K562 (cell line): ENCODE results near the gene EXTL1. TPM values are rescaled to one million over a fixed set of nuclear protein-coding genes. Genes with fewer than 3 reads are reported as not detected.

Experiments
- ATAC-seq: fragments of 200-7000 bp; cut with Tn5 transposase; 3 replicates; pipeline ENCODE4 v1.9.1; 2020; ENCODE audit warnings: moderate library complexity
- BruUV-seq: library from RNA; stranded (reverse); fragments of 400-500 nt; replicated peaks from 2 replicates; lab custom pipeline; 2021; lab: Mats Ljungman, UMichigan
- CTCF ChIA-PET: fragments of 300-600 bp; formaldehyde crosslinking; extraction: SDS; loops from one replicate; lab custom pipeline; 2021; ENCODE audit warnings: low intra/inter-chr PET ratio; lab: Yijun Ruan, JAX
- POLR2A ChIA-PET: fragments of 300-600, 350-650 bp; sonication (Branson Sonifier 250); formaldehyde crosslinking; extraction: SDS; loops from one replicate; lab custom pipeline; 2021; ENCODE audit warnings: antibody characterized with exemption, inconsistent platforms; lab: Yijun Ruan, JAX
- DNase-seq, 4 experiments: peaks; one replicate each; pipeline versions ENCODE4 v3.0.0 to v3.0.0-alpha.2; 2011 to 2018; ENCODE audit warnings: low spot score in 3 of 4, mixed read lengths in 3 of 4; ENCODE audit errors: extremely low read depth in 1 of 4
- FAIRE-seq: peaks from 2 replicates; lab custom pipeline; 2011; peaks lifted over from hg19 to GRCh38; lab: Jason Lieb, UNC
- H2AFZ ChIP-seq: 2 replicates; pipeline ENCODE4 v1.6.0; 2011; ENCODE audit warnings: low read depth, low read length, control low read depth, inconsistent platforms
- H3K27ac ChIP-seq: fragments of 200-600 bp; 3 replicates; pipeline ENCODE4 v1.8.0; 2011; ENCODE audit warnings: low read depth, mild to moderate bottlenecking, control low read depth, inconsistent platforms, low read length, moderate library complexity, mixed read lengths; ENCODE audit errors: extremely low read depth
- H3K27me3 ChIP-seq, 2 experiments: fragments of 300-600 bp in 1 of 2; 2 replicates in 1 of 2; 3 replicates in 1 of 2; pipeline versions ENCODE4 v1.6.0 to v1.8.0; 2011; ENCODE audit warnings: inconsistent platforms in 2 of 2, low read length in 2 of 2, mild to moderate bottlenecking in 1 of 2, mixed read lengths in 1 of 2, moderate library complexity in 1 of 2; ENCODE audit not compliant: control insufficient read depth in 2 of 2, insufficient read depth in 2 of 2
- H3K36me3 ChIP-seq: fragments of 300-600 bp; 3 replicates; pipeline ENCODE4 v1.8.0; 2011; ENCODE audit warnings: mild to moderate bottlenecking, low read length, inconsistent platforms; ENCODE audit not compliant: control insufficient read depth, insufficient read depth
- H3K4me1 ChIP-seq, 2 experiments: fragments of 200-600 bp in 1 of 2; replicated peaks in 1 of 2; 2 replicates in 1 of 2; 3 replicates in 1 of 2; pipeline versions ENCODE4 v1.5.1 to v1.8.0; 2011; ENCODE audit warnings: inconsistent platforms in 2 of 2, low read length in 2 of 2, mild to moderate bottlenecking in 1 of 2, mixed read lengths in 1 of 2, moderate library complexity in 1 of 2; ENCODE audit not compliant: control insufficient read depth in 2 of 2, insufficient read depth in 2 of 2
- H3K4me2 ChIP-seq: 2 replicates; pipeline ENCODE4 v1.6.1; 2011; ENCODE audit warnings: low read length, control low read depth, inconsistent platforms, mixed read lengths; ENCODE audit not compliant: insufficient read depth
- H3K4me3 ChIP-seq: fragments of 200-600 bp; sonication (generic), shearing (Covaris generic); 2 replicates; pipeline ENCODE4 v1.5.1; 2016; ENCODE audit warnings: control low read depth, inconsistent platforms
- H3K79me2 ChIP-seq: fragments of 200-600 bp; 3 replicates; pipeline ENCODE4 v1.8.0; 2011; ENCODE audit warnings: low read length, inconsistent platforms; ENCODE audit not compliant: control insufficient read depth, insufficient read depth
- H3K9ac ChIP-seq, 2 experiments: 2 replicates each; pipeline versions ENCODE4 v1.6.0 to v1.6.1; 2011; ENCODE audit warnings: low read depth in 2 of 2, low read length in 2 of 2, control low read depth in 1 of 2, inconsistent platforms in 1 of 2, mild to moderate bottlenecking in 1 of 2, mixed read lengths in 1 of 2; ENCODE audit not compliant: insufficient read depth in 1 of 2
- H3K9me1 ChIP-seq: one replicate; pipeline ENCODE4 v1.6.0; 2011; ENCODE audit warnings: inconsistent platforms, mild to moderate bottlenecking, low read length, moderate library complexity; ENCODE audit not compliant: control insufficient read depth, insufficient read depth
- H3K9me3 ChIP-seq: replicated peaks from 2 replicates; pipeline ENCODE4 v1.5.1; 2011; ENCODE audit warnings: low read depth, low read length, inconsistent platforms; ENCODE audit not compliant: control insufficient read depth, insufficient read depth
- H4K20me1 ChIP-seq: replicated peaks from 2 replicates; pipeline ENCODE4 v1.6.1; 2011; ENCODE audit warnings: low read length, inconsistent platforms, mixed read lengths; ENCODE audit not compliant: control insufficient read depth, insufficient read depth
- ATF7 ChIP-seq: fragments of 450-650 bp; IDR thresholded peaks from 2 replicates; pipeline ENCODE4 v1.7.1; 2014; ENCODE audit warnings: mild to moderate bottlenecking, moderate library complexity
- CEBPB ChIP-seq: fragments of 450-650 bp; IDR thresholded peaks from 2 replicates; pipeline ENCODE4 v1.6.1; 2016; ENCODE audit warnings: missing genetic modification characterization, missing compliant biosample characterization
- CEBPG ChIP-seq, 3 experiments: fragments of 200-800 bp in 1 of 3; sonication (Bioruptor generic) in 1 of 3; sonication (generic) in 1 of 3; formaldehyde crosslinking in 1 of 3; IDR thresholded peaks in 2 of 3; conservative IDR thresholded peaks in 1 of 3; 2 replicates each; pipeline versions ENCODE4 v1.6.1 to v1.8.0; 2016 to 2022; ENCODE audit warnings: missing compliant biosample characterization in 2 of 3, missing genetic modification characterization in 2 of 3, mild to moderate bottlenecking in 1 of 3, missing genetic modification reagents in 1 of 3
- ETV5 ChIP-seq: sonication (generic); formaldehyde crosslinking; IDR thresholded peaks from 2 replicates; pipeline ENCODE4 v1.4.0; 2020; ENCODE audit warnings: low read depth, mild to moderate bottlenecking, missing genetic modification reagents
- NR2C1 ChIP-seq, 2 experiments: fragments of 450-650 bp; IDR thresholded peaks; 2 replicates each; pipeline ENCODE4 v1.6.1; 2017; ENCODE audit warnings: mild to moderate bottlenecking in 2 of 2, antibody characterized with exemption in 1 of 2, inconsistent platforms in 1 of 2, missing compliant biosample characterization in 1 of 2, missing genetic modification characterization in 1 of 2
- SRSF3 ChIP-seq: fragments of 200-400 bp; formaldehyde crosslinking; IDR thresholded peaks from 2 replicates; pipeline ENCODE4 v1.6.1; 2016; ENCODE audit warnings: mild to moderate bottlenecking, low read length, moderate library complexity; ENCODE audit not compliant: insufficient read depth
- TBP ChIP-seq: optimal IDR thresholded peaks from 2 replicates; pipeline ENCODE3; 2011; ENCODE audit warnings: low read depth, low read length, improper control_type of control experiment
- ZNF384 ChIP-seq: IDR thresholded peaks from 2 replicates; pipeline ENCODE4 v1.6.1; 2012; ENCODE audit warnings: low read depth, low read length, improper control_type of control experiment
- ZNF778 ChIP-seq: fragments of 450-650 bp; formaldehyde crosslinking; IDR thresholded peaks from 2 replicates; pipeline ENCODE4 v1.4.0; 2020; ENCODE audit warnings: mild to moderate bottlenecking, moderate library complexity
- ZZZ3 ChIP-seq: fragments of 450-650 bp; IDR thresholded peaks from 2 replicates; pipeline ENCODE4 v1.6.1; 2016; ENCODE audit warnings: antibody characterized with exemption, mild to moderate bottlenecking, moderate library complexity
- WGBS: fragments of 100-300 bp; shearing (Covaris generic); methylation state at CpG from one replicate; pipeline ENCODE4 v1.1.6; 2016; ENCODE audit warnings: low coverage, mixed read lengths; ENCODE audit not compliant: insufficient coverage; ENCODE audit errors: missing lambda C conversion rate; 5-methylcytosine and 5-hydroxymethylcytosine counted together
- in situ Hi-C: fragments of 300-500 bp; cut with MboI; formaldehyde crosslinking; loops from 4 replicates; pipeline ENCODE4 v1.15.0; 2018; ENCODE audit warnings: inconsistent platforms, mixed read lengths
- intact Hi-C: fragments of 100-400 bp; cut with micrococcal nuclease; formaldehyde crosslinking; loops from 2 replicates; pipeline ENCODE4 v1.14.2; 2022
- polyA plus RNA-seq, 8 experiments: library from polyadenylated mRNA; depleted of rRNA in 4 of 8; stranded (reverse) in 5 of 8; unstranded in 3 of 8; fragments of >200 nt; fragmentation: Nextera tagmentation in 2 of 8; fragmentation: Illumina TruSeq in 1 of 8; extraction: Ambion mirVana in 2 of 8; extraction: Trizol in 1 of 8; gene quantifications; 2 replicates each; pipeline versions ENCODE4 v1.2.1 to v1.2.3, GENCODE V29; 2011 to 2014; ENCODE audit warnings: inconsistent platforms in 1 of 8, missing spikeins in 1 of 8
- total RNA-seq, 7 experiments: library from RNA; depleted of rRNA in 6 of 7; stranded (reverse); fragments of >200 nt in 6 of 7; fragmentation: Illumina TruSeq in 2 of 7; extraction: Trizol in 2 of 7; gene quantifications; 2 replicates each; pipeline versions ENCODE4 v1.2.1 to v1.2.3, GENCODE V29; 2011 to 2021; ENCODE audit warnings: low replicate concordance in 1 of 7
- TF ChIP-seq, protein P1 (sequence below): fragments of 450-650 bp; IDR thresholded peaks from 2 replicates; pipeline ENCODE4 v1.6.1; 2016; ENCODE audit warnings: missing biosample characterization, missing genetic modification characterization
- TF ChIP-seq, protein P2 (sequence below): fragments of 250-450 bp; sonication (Bioruptor Pico); IDR thresholded peaks from 2 replicates; pipeline ENCODE4 v1.5.0; 2021; ENCODE audit warnings: mild to moderate bottlenecking, moderate library complexity
- TF ChIP-seq, protein P3 (sequence below), 2 experiments: fragments of 450-650 bp in 1 of 2; sonication (generic) in 1 of 2; formaldehyde crosslinking in 1 of 2; IDR thresholded peaks in 1 of 2; conservative IDR thresholded peaks in 1 of 2; 2 replicates each; pipeline versions ENCODE4 v1.6.1 to v1.8.1; 2016 to 2023; ENCODE audit warnings: mild to moderate bottlenecking in 2 of 2, moderate library complexity in 2 of 2, inconsistent platforms in 1 of 2, missing genetic modification reagents in 1 of 2

Gene EXTL1
- total and polyA plus RNA-seq, 9 of the 15 experiments (the other 6 are each of a cell fraction or from before 2014, with no cell fraction given) = 0.04 to 0.23 (median 0.08) TPM; not detected in 3

- Histone ChIP-seq H3K27ac (no peak overlapping the region; the same call in 2 of the 3 replicates), H3K79me2 (no peaks in the 10 kb centered on the region), H3K4me2 (no peak overlapping the region), H3K27me3 (no peaks in the 10 kb centered on the region), H3K4me3 (no peak overlapping the region), H3K9ac (no peak overlapping the region), H3K36me3 (no peaks in the 10 kb centered on the region), H2AFZ (no peak overlapping the region; the same call in 1 of the 2 replicates), H4K20me1 (no peaks in the 10 kb centered on the region), H3K9me3 (no peaks in the 10 kb centered on the region), H3K9me1 (no peaks in the 10 kb centered on the region), H3K4me1 (peaks cover 15% of the 10 kb centered on the region in 2 experiments)
- 43% methylated on average over 2 of the region's 2 CpGs for WGBS
- ChIA-PET CTCF (no interaction called here), POLR2A (interaction anchor here (0.6 to 1.5 kb wide), 4 partner anchors 12 to 192 kb away, joined by 3 to 4 read pairs (median 3); no protein-coding TSS in a partner anchor)
- FAIRE-seq (peak; percentile 56), ATAC-seq (peak; percentile 50), DNase-seq (no peak)
- in situ Hi-C loops = no loop called here
- no TSS peak for BruUV-seq
- intact Hi-C loops = no loop called here
- TF ChIP-seq NR2C1 (IDR thresholded peaks at IDR 0.05) = peak; percentile 27; the same call in 1 of the 2 replicates
- TF ChIP-seq NR2C1 (tag; IDR thresholded peaks at IDR 0.05) = 0 out of 2 replicates have a peak, but pooled peaks have one; percentile 45
- TF ChIP-seq CEBPB (tag) = peak; percentile 100
- no peak for TF ChIP-seq ZNF778 (CRISPR knock-in tag)
- no peak for TF ChIP-seq SRSF3
- TF ChIP-seq ZZZ3 = no peak
- peak; percentile 54; the same call in 1 of the 2 replicates for TF ChIP-seq ATF7
- TF ChIP-seq, protein P1, sequence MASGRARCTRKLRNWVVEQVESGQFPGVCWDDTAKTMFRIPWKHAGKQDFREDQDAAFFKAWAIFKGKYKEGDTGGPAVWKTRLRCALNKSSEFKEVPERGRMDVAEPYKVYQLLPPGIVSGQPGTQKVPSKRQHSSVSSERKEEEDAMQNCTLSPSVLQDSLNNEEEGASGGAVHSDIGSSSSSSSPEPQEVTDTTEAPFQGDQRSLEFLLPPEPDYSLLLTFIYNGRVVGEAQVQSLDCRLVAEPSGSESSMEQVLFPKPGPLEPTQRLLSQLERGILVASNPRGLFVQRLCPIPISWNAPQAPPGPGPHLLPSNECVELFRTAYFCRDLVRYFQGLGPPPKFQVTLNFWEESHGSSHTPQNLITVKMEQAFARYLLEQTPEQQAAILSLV (tag) = peak; percentile 72; the same call in 1 of the 2 replicates
- no peak for TF ChIP-seq ETV5 (CRISPR knock-in tag)
- TF ChIP-seq, protein P2, sequence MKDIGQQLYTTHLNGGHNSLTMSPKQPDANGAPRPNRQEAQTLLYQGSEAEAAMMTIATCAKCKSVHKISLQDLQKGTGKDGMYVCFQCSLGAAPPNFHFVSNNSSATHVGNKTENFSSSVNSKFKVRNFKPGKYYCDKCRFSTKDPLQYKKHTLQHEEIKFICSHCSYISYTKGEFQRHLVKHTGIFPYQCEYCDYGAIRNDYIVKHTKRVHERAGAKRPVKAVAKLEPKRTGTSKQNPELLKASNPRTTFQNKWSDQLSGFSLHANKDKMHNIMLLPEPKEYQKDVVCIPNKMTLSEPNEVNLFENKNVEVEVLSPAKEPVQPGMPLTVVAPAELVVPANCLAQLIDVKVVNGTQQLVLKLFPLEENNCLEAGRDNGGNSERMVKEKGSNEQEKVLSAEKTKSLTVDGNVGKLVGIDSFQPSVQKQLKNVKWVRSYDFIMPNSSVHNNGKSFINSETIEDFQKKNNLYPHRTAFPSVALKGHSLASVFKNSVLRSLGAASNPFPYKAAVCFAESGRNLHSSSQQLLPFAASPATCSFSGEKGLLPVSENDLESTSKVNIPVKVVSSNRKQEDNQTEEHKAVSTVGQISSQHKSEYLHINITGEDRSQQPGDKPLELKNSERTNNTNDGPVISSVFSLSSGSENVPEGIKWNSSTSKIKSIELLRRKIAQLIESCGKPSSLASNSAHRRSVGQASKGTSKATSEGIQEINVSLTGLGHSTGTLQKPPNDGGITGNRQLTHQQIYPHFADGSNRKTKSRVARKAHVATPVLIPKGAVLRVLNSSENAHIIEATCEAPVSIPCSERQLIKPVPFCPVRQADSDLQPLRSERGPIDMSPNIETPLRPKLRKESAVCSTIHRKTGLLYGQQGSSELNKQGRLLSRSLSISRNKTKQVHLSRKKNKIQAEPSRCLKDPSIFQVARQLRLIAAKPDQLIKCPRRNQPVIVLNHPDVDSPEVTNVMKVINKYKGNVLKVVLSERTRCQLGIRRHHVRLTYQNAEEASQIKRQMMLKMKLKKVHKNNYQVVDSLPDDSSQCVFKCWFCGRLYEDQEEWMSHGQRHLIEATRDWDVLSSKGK (CRISPR knock-in tag) = no peak
- TF ChIP-seq ZNF384 = peak; percentile 67
- no peak for TF ChIP-seq TBP
- TF ChIP-seq CEBPG (CRISPR knock-in tag; IDR thresholded peaks at IDR 0.05) = peak; percentile 97
- TF ChIP-seq CEBPG (tag; conservative IDR thresholded peaks at IDR 0.05 in 1 of 2, IDR thresholded peaks at IDR 0.05 in 1 of 2) = peak; percentile 97 to 100
- TF ChIP-seq, protein P3, sequence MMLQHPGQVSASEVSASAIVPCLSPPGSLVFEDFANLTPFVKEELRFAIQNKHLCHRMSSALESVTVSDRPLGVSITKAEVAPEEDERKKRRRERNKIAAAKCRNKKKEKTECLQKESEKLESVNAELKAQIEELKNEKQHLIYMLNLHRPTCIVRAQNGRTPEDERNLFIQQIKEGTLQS (IDR thresholded peaks at IDR 0.05) = peak; percentile 57
- TF ChIP-seq, protein P3 (CRISPR knock-in tag; conservative IDR thresholded peaks at IDR 0.05) = no peak
These were observed 6.2 kb upstream of the EXTL1 start for GRCh38 chr1:26015358-26015757.
